ENCODE data around the gene PRKAG1. TPM values are rescaled to one million over a fixed set of nuclear protein-coding genes. Genes with fewer than 3 reads are reported as not detected.
"Not testable (repeated sequence)": the region's sequence is repeated elsewhere in the genome, so short reads cannot be mapped to it uniquely, and the experiment has no call there.

Gene PRKAG1
- polyA plus RNA-seq (2011; rRNA removed) (94.1 and 127 TPM in 2 replicates), polyA minus RNA-seq (2011; rRNA and poly(A)+ RNA removed) (24.5 and 37.1 TPM in 2 replicates)

GRCh38 chr12:49018261-49019119 is at the start of gene PRKAG1:
Gene PRKAG1 (minus strand): TSS chr12:49018776. CDS start chr12:49018740, 36 bp downstream.
- ChIA-PET CTCF (interaction anchor here (0.6 to 1.2 kb wide), 7 partner anchors 10 to 113 kb away, joined by 3 to 6 read pairs (median 5); no protein-coding TSS in a partner anchor), POLR2A (interaction anchor here (0.6 to 0.7 kb wide), 2 partner anchors 16 to 19 kb away, joined by 3 read pairs; no protein-coding TSS in a partner anchor)
- Histone ChIP-seq H3K36me3 (ENCODE audit: control insufficient read depth, insufficient read depth, low read length) (peaks cover 7% of the 10 kb centered on the region), H3K4me3 (ENCODE audit: low read depth, low read length) (peak within 1 kb of the TSS; percentile 84), H3K27me3 (ENCODE audit: control insufficient read depth, insufficient read depth, low read length) (no peaks in the 10 kb centered on the region)
- DNase-seq (ENCODE audit: low read depth), result peak; percentile 88
- TF ChIP-seq, protein P1, sequence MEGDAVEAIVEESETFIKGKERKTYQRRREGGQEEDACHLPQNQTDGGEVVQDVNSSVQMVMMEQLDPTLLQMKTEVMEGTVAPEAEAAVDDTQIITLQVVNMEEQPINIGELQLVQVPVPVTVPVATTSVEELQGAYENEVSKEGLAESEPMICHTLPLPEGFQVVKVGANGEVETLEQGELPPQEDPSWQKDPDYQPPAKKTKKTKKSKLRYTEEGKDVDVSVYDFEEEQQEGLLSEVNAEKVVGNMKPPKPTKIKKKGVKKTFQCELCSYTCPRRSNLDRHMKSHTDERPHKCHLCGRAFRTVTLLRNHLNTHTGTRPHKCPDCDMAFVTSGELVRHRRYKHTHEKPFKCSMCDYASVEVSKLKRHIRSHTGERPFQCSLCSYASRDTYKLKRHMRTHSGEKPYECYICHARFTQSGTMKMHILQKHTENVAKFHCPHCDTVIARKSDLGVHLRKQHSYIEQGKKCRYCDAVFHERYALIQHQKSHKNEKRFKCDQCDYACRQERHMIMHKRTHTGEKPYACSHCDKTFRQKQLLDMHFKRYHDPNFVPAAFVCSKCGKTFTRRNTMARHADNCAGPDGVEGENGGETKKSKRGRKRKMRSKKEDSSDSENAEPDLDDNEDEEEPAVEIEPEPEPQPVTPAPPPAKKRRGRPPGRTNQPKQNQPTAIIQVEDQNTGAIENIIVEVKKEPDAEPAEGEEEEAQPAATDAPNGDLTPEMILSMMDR (IDR thresholded peaks at IDR 0.05; ENCODE audit: insufficient read depth, low read depth, low read length), result peak; percentile 75

- POLR2A ChIA-PET, result interaction anchor here (0.7 kb wide), 1 partner anchor 45 kb away, joined by 3 read pairs; no protein-coding TSS in a partner anchor
These were observed 47.5 kb upstream of the PRKAG1 start for GRCh38 chr12:49066120-49066519.

DNA sequence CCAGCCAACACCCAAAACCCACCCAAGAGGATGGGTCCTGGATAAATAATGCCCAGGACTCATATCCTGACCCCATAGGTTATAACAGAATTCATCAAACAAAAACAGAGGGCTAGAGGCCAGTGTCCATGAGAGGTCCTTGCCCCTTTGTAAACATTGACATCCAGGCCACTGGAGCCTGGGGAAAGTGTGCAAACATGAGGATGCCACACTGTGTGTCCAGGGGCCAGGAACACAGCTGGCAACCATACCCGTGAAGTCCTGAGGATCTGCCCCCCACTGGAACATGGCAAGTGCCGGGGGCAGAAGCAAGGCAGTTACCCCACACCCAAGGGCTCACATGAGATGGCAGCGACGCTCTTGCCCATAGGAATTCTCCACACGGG is 46.2 kb upstream of the PRKAG1 start:
- Histone ChIP-seq H3K36me3 (ENCODE audit: control insufficient read depth, insufficient read depth, low read length) (no peaks in the 10 kb centered on the region), H3K27me3 (ENCODE audit: control insufficient read depth, insufficient read depth, low read length) (no peaks in the 10 kb centered on the region), H3K4me3 (ENCODE audit: low read depth, low read length) (no peak overlapping the region)
- POLR2A ChIA-PET, result no interaction called here
- CTCF ChIA-PET, result interaction anchor here (0.6 to 7.5 kb wide), 28 partner anchors 9 to 278 kb away, joined by 3 to 98 read pairs (median 7); partner anchors contain the start of genes DHH and LMBR1L
- TF ChIP-seq, protein P1 (IDR thresholded peaks at IDR 0.05; ENCODE audit: insufficient read depth, low read depth, low read length), result no peak
- DNase-seq (ENCODE audit: low read depth), result no peak

More at GRCh38 chr12:49066120-49066519, 47.5 kb upstream of the PRKAG1 start:
- no peaks in the 10 kb centered on the region for H3K36me3 ChIP-seq (ENCODE audit: control insufficient read depth, insufficient read depth, low read length)
- CTCF ChIA-PET, result interaction anchor here (1.0 to 7.5 kb wide), 8 partner anchors 9 to 59 kb away, joined by 3 to 98 read pairs (median 7); no protein-coding TSS in a partner anchor
- H3K27me3 ChIP-seq (ENCODE audit: control insufficient read depth, insufficient read depth, low read length), result no peaks in the 10 kb centered on the region
- TF ChIP-seq, protein P1 (IDR thresholded peaks at IDR 0.05; ENCODE audit: insufficient read depth, low read depth, low read length), result no peak
- H3K4me3 ChIP-seq (ENCODE audit: low read depth, low read length), result no peak overlapping the region
- DNase-seq (ENCODE audit: low read depth), result no peak

DNA sequence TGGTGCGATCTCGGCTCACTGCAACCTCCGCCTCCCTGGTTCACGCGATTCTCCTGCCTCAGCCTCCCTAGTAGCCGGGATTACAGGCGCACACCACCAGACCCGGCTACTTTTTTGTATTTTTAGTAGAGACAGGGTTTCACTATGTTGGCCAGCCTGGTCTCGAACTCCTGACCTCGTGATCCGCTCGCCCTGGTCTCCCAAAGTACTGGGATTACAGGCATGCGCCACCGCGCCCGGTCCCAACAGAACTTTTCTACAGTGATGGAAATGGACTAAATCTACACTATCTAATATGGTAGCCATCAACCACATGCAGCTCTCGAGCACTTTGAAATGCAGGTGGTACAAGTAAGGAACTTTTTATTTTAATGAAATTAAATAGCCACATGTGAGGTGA is 43.3 kb upstream of the PRKAG1 start:
- CTCF ChIA-PET, result interaction anchor here (0.6 to 7.5 kb wide), 3 partner anchors 13 to 229 kb away, joined by 3 to 98 read pairs (median 38); no protein-coding TSS in a partner anchor
- H3K36me3 ChIP-seq (ENCODE audit: control insufficient read depth, insufficient read depth, low read length); DNase-seq (ENCODE audit: low read depth); H3K27me3 ChIP-seq (ENCODE audit: control insufficient read depth, insufficient read depth, low read length); POLR2A ChIA-PET; H3K4me3 ChIP-seq (ENCODE audit: low read depth, low read length): not testable (repeated sequence)

DNA sequence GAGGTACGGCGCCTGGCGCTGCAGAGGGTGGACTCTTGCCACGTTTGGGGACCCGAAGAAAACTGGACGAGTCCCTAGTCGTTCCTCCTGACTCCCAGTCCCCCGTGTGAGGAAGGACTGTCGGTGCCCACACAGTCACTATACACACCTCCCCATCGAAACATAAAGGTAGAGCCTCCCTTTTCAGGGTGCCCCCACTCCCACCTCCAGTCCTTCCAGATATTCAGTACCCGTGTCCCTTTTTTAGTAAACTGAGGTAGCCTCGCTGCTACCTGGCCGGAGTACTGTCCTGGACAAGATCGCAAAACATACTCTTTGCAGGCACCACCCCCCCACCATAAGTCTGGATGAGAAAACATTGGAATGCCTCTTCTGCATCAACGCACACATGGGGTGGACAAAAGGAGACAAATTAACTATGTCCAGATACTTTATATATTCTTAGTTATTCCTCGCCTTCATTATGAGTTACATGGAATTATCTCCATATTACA is 42.6 kb upstream of the PRKAG1 start:
- ChIA-PET CTCF (interaction anchor here (0.6 kb wide), 1 partner anchor 230 kb away, joined by 3 read pairs; no protein-coding TSS in a partner anchor), POLR2A (no interaction called here)
- no peaks in the 10 kb centered on the region for H3K27me3 ChIP-seq (ENCODE audit: control insufficient read depth, insufficient read depth, low read length)
- TF ChIP-seq, protein P1 (IDR thresholded peaks at IDR 0.05; ENCODE audit: insufficient read depth, low read depth, low read length), result no peak
- H3K4me3 ChIP-seq (ENCODE audit: low read depth, low read length), result peak overlapping the region; percentile 88
- no peak for DNase-seq (ENCODE audit: low read depth)
- H3K36me3 ChIP-seq (ENCODE audit: control insufficient read depth, insufficient read depth, low read length), result no peaks in the 10 kb centered on the region
